Measurements from ENCODE around the gene MINDY4.

The MINDY4 gene

DNA sequence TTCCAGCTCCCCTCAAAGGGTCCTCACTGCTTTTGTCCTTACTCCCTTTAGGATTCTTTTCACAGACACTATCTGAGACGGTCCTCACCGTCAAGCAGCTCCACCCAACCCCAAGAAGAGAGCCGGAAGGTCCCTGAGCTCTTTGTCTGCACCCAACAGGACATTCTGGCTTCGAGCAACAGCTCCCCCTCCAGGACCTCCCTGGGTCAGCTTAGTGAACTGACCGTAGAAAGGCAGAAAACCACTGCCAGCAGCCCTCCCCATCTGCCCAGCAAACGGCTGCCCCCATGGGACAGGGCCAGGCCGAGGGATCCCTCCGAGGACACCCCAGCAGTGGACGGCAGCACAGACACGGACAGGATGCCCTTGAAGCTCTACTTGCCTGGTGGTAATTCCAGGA, 19.9 kb downstream of the MINDY4 start:
- CTCF ChIA-PET: interaction anchor here (0.7 to 1.0 kb wide), 4 partner anchors 50 to 582 kb away, joined by 3 to 5 read pairs (median 4); no protein-coding TSS in a partner anchor
- H3K36me3 ChIP-seq (ENCODE audit: control insufficient read depth in 2 of 2, insufficient read depth in 1 of 2, low read length in 2 of 2): peaks cover 3 to 17% of the 10 kb centered on the region in 2 experiments; a peak in 2 of 3 replicates
- H3K4me3 ChIP-seq (ENCODE audit: low read depth, low read length): no peak overlapping the region
- no peaks in the 10 kb centered on the region for H3K9me3 ChIP-seq (ENCODE audit: control insufficient read depth, insufficient read depth, low read depth, low read length)
- POLR2A ChIA-PET: no interaction called here
- no peak overlapping the region for H3K27ac ChIP-seq (ENCODE audit: extremely low read depth, low read depth, low read length)
- TF ChIP-seq MYNN (tag by site-specific recombination; IDR thresholded peaks at IDR 0.05; ENCODE audit: borderline replicate concordance) (no peak), TRIM28 (IDR thresholded peaks at IDR 0.05; ENCODE audit: borderline replicate concordance, low read length) (no peak), ZNF23 (tag by site-specific recombination; IDR thresholded peaks at IDR 0.05; ENCODE audit: borderline replicate concordance) (no peak), GLI2 (tag by site-specific recombination; IDR thresholded peaks at IDR 0.05; ENCODE audit: borderline replicate concordance, low read depth) (no peak), GLIS1 (tag by site-specific recombination; IDR thresholded peaks at IDR 0.05) (no peak), ZNF555 (tag by site-specific recombination; conservative IDR thresholded peaks at IDR 0.05) (no peak), KLF16 (tag by site-specific recombination; IDR thresholded peaks at IDR 0.05) (no peak), ZNF585B (tag by site-specific recombination; IDR thresholded peaks at IDR 0.05) (no peak), ZNF514 (tag by site-specific recombination; IDR thresholded peaks at IDR 0.05) (no peak), ZNF37A (tag by site-specific recombination; IDR thresholded peaks at IDR 0.05) (no peak), ZNF600 (tag by site-specific recombination; IDR thresholded peaks at IDR 0.05) (no peak)
- TF ChIP-seq, protein P1, sequence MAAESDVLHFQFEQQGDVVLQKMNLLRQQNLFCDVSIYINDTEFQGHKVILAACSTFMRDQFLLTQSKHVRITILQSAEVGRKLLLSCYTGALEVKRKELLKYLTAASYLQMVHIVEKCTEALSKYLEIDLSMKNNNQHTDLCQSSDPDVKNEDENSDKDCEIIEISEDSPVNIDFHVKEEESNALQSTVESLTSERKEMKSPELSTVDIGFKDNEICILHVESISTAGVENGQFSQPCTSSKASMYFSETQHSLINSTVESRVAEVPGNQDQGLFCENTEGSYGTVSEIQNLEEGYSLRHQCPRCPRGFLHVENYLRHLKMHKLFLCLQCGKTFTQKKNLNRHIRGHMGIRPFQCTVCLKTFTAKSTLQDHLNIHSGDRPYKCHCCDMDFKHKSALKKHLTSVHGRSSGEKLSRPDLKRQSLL (tag by site-specific recombination; IDR thresholded peaks at IDR 0.05): no peak
- TF ChIP-seq, protein P2, sequence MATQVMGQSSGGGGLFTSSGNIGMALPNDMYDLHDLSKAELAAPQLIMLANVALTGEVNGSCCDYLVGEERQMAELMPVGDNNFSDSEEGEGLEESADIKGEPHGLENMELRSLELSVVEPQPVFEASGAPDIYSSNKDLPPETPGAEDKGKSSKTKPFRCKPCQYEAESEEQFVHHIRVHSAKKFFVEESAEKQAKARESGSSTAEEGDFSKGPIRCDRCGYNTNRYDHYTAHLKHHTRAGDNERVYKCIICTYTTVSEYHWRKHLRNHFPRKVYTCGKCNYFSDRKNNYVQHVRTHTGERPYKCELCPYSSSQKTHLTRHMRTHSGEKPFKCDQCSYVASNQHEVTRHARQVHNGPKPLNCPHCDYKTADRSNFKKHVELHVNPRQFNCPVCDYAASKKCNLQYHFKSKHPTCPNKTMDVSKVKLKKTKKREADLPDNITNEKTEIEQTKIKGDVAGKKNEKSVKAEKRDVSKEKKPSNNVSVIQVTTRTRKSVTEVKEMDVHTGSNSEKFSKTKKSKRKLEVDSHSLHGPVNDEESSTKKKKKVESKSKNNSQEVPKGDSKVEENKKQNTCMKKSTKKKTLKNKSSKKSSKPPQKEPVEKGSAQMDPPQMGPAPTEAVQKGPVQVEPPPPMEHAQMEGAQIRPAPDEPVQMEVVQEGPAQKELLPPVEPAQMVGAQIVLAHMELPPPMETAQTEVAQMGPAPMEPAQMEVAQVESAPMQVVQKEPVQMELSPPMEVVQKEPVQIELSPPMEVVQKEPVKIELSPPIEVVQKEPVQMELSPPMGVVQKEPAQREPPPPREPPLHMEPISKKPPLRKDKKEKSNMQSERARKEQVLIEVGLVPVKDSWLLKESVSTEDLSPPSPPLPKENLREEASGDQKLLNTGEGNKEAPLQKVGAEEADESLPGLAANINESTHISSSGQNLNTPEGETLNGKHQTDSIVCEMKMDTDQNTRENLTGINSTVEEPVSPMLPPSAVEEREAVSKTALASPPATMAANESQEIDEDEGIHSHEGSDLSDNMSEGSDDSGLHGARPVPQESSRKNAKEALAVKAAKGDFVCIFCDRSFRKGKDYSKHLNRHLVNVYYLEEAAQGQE (tag by site-specific recombination; IDR thresholded peaks at IDR 0.05): no peak
- TF ChIP-seq, protein P3, sequence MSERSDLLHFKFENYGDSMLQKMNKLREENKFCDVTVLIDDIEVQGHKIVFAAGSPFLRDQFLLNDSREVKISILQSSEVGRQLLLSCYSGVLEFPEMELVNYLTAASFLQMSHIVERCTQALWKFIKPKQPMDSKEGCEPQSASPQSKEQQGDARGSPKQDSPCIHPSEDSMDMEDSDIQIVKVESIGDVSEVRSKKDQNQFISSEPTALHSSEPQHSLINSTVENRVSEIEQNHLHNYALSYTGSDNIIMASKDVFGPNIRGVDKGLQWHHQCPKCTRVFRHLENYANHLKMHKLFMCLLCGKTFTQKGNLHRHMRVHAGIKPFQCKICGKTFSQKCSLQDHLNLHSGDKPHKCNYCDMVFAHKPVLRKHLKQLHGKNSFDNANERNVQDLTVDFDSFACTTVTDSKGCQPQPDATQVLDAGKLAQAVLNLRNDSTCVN (tag by site-specific recombination; optimal IDR thresholded peaks at IDR 0.05): no peak
- H3K4me1 ChIP-seq (ENCODE audit: control insufficient read depth, insufficient read depth, low read length): no peaks in the 10 kb centered on the region

DNA sequence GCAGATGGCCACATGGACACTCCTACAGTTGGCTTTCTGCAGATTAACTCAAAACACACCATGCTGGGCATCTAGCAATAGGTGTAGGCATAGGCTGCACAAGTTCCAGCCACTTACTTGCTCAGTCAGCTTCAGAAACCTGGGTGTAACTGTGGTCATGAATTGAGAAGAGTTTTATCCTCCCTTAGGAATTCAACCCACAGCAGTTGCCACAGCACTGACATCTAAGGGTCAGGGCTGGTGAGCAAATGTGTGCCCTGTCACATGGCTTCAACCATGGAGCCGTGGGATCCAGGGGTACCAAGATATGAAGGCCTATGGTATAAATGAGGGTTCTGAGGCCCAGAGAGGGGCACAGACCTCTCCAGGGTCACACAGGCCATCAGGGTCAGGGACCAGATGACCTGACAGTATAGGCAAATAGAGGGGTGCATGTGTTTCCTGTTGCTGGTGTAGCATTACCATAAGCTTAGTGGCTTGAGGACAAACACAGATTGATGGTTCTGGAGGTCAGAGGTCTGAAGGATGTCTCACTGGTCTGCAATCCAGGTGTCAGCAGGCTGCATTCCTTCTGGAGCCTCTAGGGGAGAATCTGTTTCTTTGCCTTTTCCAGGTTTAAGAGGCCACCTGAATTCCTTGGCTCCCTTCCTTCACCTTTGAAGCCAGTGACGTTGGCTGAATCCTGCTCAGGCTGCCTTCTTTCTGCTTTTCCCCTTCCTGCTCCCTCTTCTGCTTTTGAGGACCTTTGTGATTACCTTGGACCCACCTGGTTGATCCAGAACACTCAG, 24.1 kb downstream of the MINDY4 start:
- Histone ChIP-seq H3K4me1 (ENCODE audit: control insufficient read depth, insufficient read depth, low read length) (no peaks in the 10 kb centered on the region), H3K4me3 (ENCODE audit: low read depth, low read length) (no peak overlapping the region), H3K9me3 (ENCODE audit: control insufficient read depth, insufficient read depth, low read depth, low read length) (no peaks in the 10 kb centered on the region), H3K27ac (ENCODE audit: extremely low read depth, low read depth, low read length) (no peak overlapping the region), H3K36me3 (ENCODE audit: control insufficient read depth in 2 of 2, insufficient read depth in 1 of 2, low read length in 2 of 2) (peaks cover 3 to 6% of the 10 kb centered on the region in 2 experiments; a peak in 2 of 3 replicates)
- CTCF ChIA-PET: interaction anchor here (0.6 to 3.2 kb wide), 3 partner anchors 19 to 327 kb away, joined by 3 to 13 read pairs (median 6); no protein-coding TSS in a partner anchor
- no peak for TF ChIP-seq ZNF132 (tag by site-specific recombination; IDR thresholded peaks at IDR 0.05; ENCODE audit: borderline replicate concordance)
- TF ChIP-seq, protein P4, sequence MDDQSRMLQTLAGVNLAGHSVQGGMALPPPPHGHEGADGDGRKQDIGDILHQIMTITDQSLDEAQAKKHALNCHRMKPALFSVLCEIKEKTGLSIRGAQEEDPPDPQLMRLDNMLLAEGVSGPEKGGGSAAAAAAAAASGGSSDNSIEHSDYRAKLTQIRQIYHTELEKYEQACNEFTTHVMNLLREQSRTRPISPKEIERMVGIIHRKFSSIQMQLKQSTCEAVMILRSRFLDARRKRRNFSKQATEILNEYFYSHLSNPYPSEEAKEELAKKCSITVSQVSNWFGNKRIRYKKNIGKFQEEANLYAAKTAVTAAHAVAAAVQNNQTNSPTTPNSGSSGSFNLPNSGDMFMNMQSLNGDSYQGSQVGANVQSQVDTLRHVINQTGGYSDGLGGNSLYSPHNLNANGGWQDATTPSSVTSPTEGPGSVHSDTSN (CRISPR knock-in tag; IDR thresholded peaks at IDR 0.05): no peak
- POLR2A ChIA-PET: no interaction called here
